GM19452 (cell line): Measurements from ENCODE around the gene KCNE2.
"Not testable (repeated sequence)": the region's sequence is repeated elsewhere in the genome, so short reads cannot be mapped to it uniquely, and the experiment has no call there.

Experiments used
- ATAC-seq: cut with Tn5 transposase; IDR thresholded peaks from one replicate; pipeline ENCODE4 v1.9.1; 2021; ENCODE audit not compliant: unreplicated experiment

KCNE2 gene

DNA sequence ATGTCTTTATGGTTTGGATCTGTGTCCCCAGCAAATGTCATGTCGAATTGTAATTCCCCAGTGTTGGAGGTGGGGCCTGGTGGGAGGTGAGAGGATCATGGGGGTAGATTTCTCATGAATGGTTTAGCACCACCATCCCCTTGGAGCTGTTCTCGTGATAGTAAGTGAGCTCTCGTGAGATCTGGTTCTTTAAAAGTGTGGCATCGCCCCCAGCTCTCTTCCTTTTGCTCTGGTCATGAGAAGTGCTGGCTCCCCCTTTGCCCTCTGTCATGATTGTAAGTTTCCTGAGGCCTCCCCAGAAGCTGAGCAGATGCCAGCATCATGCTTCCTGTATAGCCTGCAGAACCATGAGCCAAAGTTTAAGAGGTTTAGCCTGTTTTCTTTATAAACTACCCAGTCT lies 11.2 kb upstream of the KCNE2 start:
- no peak for ATAC-seq

- no peak for ATAC-seq
These were observed 10.6 kb upstream of the KCNE2 start for GRCh38 chr21:34353182-34353581.

GRCh38 chr21:34354836-34355235 lies 9.0 kb upstream of the KCNE2 start:
- no peak for ATAC-seq

- no peak for ATAC-seq
These were observed 8.2 kb upstream of the KCNE2 start for GRCh38 chr21:34355570-34355969.

- ATAC-seq: no peak
These were observed 5.9 kb upstream of the KCNE2 start for GRCh38 chr21:34357889-34358288.

DNA sequence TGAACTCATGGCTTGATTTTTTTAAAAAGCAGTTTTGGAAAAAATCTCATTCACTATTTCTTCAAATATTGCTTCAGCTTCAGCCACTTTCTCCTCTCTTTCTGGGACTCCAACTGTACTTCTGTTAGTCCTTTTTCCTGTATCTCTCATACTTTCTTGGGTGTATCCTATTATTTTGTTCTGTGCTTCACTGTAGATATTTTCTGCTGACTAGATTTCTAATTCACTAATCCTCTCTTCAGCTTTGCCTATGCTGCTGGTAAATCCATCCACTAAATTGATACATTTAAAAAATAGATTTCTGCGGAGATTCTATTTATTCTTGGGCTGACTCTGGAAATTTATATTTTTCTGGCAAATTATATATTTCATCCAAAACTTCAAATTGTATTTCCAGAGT lies 4.9 kb upstream of the KCNE2 start:
- ATAC-seq: no peak

- ATAC-seq: no peak
These were observed 3.1 kb upstream of the KCNE2 start for GRCh38 chr21:34360488-34361241.

- no peak for ATAC-seq
These were observed 1.7 kb upstream of the KCNE2 start for GRCh38 chr21:34362136-34362444.

DNA sequence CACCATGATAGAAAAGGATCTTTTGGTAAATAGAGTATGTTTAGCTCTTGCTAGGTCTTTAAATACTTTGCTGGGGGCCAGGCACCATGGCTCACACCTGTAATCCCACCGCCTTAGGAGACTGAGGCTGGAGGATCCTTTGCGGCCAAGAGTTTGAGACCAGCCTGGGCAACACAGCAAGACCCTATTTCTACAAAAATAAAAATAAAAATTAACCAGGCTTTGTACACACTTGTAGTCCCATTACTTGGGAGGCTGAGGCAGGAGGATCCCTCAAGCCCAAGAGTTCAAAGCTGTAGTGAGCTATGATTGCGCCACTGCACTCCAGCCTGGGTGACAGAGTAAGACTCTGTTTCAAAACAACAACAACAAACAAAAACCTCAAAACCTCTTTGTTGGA lies 1.1 kb upstream of the KCNE2 start:
- ATAC-seq: no peak

DNA sequence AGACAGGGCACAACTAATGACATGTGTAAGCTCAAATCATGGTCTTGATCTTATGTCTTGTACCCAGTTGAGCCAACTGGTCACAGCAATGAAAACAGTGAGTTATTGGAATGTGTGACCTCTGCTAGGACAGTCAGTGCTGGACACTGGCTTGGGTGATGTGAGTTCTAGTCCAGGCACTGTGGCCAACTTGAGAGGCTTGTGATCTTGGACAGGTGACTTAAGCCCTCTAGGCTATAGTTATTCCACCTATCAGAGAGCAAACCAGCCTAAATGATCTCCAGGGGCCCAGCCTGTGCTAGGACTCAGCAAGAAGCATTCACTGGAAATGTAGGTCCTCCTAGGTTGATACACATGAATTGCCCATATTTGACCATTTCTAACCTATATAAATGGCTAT lies 1.1 kb downstream of the KCNE2 start:
- no peak for ATAC-seq

DNA sequence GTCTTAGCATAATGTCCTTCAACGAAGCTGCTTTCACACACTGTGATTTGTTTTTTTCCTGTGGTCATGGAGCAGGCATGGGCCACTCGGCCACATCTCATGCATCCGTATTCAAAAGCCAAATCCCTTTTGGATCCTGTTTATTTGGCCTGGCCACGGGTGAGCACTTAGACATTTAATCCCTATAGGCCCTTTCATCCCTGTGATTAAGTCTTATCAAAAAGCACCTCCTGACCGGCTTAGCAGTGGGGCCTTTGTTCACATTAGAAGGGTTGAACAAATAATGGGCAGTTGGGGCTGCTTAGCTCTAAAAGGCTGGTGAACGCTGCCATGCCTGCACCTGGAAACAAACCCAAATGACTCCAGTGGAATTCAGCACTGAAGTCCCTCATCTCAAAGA lies 2.0 kb downstream of the KCNE2 start:
- ATAC-seq: no peak

GRCh38 chr21:34367320-34367935 lies 3.6 kb downstream of the KCNE2 start:
- ATAC-seq: no peak

- ATAC-seq: no peak
These were observed 5.9 kb downstream of the KCNE2 start for GRCh38 chr21:34369741-34370140.

GRCh38 chr21:34372321-34372720 lies 8.5 kb downstream of the KCNE2 start:
- no peak for ATAC-seq

DNA sequence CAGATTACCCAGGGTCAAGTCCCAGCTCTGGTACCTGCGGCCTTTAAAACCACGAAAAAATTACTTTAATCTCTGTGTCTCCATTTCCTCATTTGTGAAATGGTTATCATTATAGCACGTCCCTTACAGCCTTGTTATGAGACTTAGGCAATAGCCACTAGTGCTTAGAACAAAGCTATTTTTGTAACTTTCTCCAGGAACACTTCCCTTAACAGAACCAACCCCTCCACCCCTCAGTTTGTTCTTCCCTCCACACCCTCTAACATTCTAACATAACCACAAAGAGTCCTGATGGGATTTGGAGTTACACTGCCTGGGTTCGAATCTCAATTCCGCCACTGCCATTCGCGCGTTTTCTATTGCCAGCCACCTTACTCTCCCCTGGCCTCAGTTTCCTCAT lies 10.7 kb downstream of the KCNE2 start:
- ATAC-seq: not testable (repeated sequence)

GRCh38 chr21:34374940-34375618 lies 11.3 kb downstream of the KCNE2 start, which contains the start of gene SMIM11:
TSS of gene SMIM11 (plus strand) at chr21:34375507. CDS start at chr21:34379505, 3,998 bp downstream.
- ATAC-seq: peak; percentile 91

- ATAC-seq: peak; percentile 82
These were observed 11.8 kb downstream of the KCNE2 start for GRCh38 chr21:34375619-34375972.

GRCh38 chr21:34383138-34383537 lies 19.3 kb downstream of the KCNE2 start:
- ATAC-seq: not testable (repeated sequence)

- ATAC-seq: peak; percentile 93
These were observed 20.1 kb downstream of the KCNE2 start for GRCh38 chr21:34383724-34384415.

DNA sequence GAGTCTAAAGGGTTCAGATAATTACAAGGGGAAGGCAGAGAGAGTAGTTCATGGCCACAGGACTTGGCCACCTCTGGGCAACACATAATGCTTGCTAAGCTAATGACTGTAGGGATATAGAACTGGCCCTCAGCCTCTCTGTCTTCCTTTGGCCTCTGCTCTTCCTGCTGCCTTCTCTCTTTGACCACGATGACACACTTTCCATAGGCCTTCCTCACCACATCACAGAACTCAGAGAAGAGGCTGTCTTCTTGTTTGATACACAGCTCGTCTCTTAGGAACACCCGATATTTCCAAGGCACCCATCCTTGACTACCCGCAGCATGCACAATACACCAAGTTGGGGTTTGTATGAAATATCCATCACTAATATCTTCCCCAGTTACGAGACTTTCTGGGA lies 36.7 kb downstream of the KCNE2 start:
- not testable (repeated sequence) for ATAC-seq

DNA sequence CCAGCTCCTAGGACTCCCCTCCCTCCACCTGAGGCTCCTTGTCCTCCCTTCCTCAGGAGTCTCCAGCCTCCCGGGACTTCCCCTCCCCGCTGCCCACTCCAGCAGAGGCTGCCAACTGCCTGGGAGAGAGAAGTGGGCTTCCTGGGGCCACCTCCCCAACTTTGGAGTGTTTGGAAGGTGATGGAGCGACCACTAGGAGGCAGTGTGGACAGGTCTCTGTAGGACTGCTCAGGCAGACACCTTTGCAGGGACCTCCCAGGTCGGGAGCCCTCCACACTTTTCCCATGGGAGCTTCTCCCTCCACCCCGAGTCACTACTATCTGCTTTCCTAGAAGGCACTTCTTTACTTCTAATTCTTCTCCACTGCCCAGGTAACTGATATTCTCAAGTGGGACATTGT lies 40.9 kb downstream of the KCNE2 start:
- ATAC-seq: not testable (repeated sequence)

DNA sequence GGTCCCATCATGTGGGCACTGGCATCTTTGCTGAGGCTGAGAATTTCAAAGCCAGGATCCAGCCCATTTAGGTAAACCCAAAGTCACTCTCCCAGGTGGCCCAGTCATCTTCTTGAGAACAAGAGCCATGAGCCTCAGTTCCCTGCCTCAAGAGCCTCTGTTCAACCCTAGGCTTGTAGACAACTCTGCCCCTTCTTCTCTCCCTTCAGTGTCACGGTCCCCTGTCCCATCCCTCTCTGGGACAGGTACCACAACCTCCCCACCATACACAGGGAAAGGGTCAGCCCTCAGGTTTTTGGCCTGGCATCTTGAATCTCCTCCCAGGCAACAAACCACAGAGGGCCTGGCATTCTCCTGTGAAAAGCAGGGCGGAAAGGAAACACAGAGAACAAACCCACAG lies 41.9 kb downstream of the KCNE2 start:
- not testable (repeated sequence) for ATAC-seq
